ENCODE results near the gene SH3GLB2. TPM values are rescaled to one million over a fixed set of nuclear protein-coding genes. Genes with fewer than 3 reads are reported as not detected.

The SH3GLB2 gene
- total and polyA plus RNA-seq, 10 of the 15 experiments (the other 5 are each of a cell fraction or from before 2014, with no cell fraction given): 0.21 to 61.3 (median 30.8) TPM

- intact Hi-C loops (cut with micrococcal nuclease; ENCODE audit: unreplicated experiment): no loop called here
These were observed 9.6 kb upstream of the SH3GLB2 start for GRCh38 chr9:129037767-129038098.

More at GRCh38 chr9:129037767-129038098, 9.6 kb upstream of the SH3GLB2 start:
- CTCF ChIA-PET: interaction anchor here (0.7 to 1.8 kb wide), 5 partner anchors 8 to 587 kb away, joined by 3 to 5 read pairs (median 4); no protein-coding TSS in a partner anchor
- DNase-seq (ENCODE audit: low read depth, low spot score): no peak
- Histone ChIP-seq H3K9ac (ENCODE audit: control insufficient read depth, insufficient read depth, low read length) (peak overlapping the region; percentile 69), H3K79me2 (ENCODE audit: control insufficient read depth, insufficient read depth, low read length) (peaks cover 19% of the 10 kb centered on the region), H3K27me3 (replicated peaks in 1 of 2; ENCODE audit: control insufficient read depth in 2 of 2, insufficient read depth in 2 of 2, low read length in 1 of 2) (no peaks in the 10 kb centered on the region), H2AFZ (ENCODE audit: control insufficient read depth, low read depth, low read length) (no peak overlapping the region), H3K4me2 (ENCODE audit: control insufficient read depth, insufficient read depth) (peak overlapping the region; percentile 93), H3K4me1 (ENCODE audit: control insufficient read depth, insufficient read depth, low read length) (peaks cover 17% of the 10 kb centered on the region), H3K4me3 (peak overlapping the region; percentile 83), H3K9me3 (replicated peaks; ENCODE audit: control insufficient read depth, insufficient read depth, low read length) (no peaks in the 10 kb centered on the region), H4K20me1 (ENCODE audit: control insufficient read depth, insufficient read depth) (no peaks in the 10 kb centered on the region), H3K36me3 (ENCODE audit: control insufficient read depth in 2 of 2, insufficient read depth in 2 of 2, low read length in 1 of 2) (peaks cover 0 to 9% of the 10 kb centered on the region in 2 experiments; a peak in 3 of 4 replicates), H3K27ac (ENCODE audit: control insufficient read depth, insufficient read depth) (no peak overlapping the region)
- TF ChIP-seq BACH1 (IDR thresholded peaks at IDR 0.05; ENCODE audit: borderline replicate concordance) (no peak), BCL3 (IDR thresholded peaks at IDR 0.05; ENCODE audit: borderline replicate concordance, insufficient read depth, low read depth, low read length, poor library complexity, severe bottlenecking) (no peak), ETV6 (conservative IDR thresholded peaks at IDR 0.05 in 1 of 2, IDR thresholded peaks at IDR 0.05 in 1 of 2; ENCODE audit: borderline replicate concordance in 1 of 2, low read depth in 1 of 2) (no peak), MTA3 (IDR thresholded peaks at IDR 0.05; ENCODE audit: borderline replicate concordance, low read length) (no peak)
- POLR2A ChIA-PET: interaction anchor here (0.9 kb wide), 1 partner anchor 13 kb away, joined by 6 read pairs; no protein-coding TSS in a partner anchor
- ATAC-seq: no peak
- BruUV-seq (replicated peaks): no TSS peak
- 93% methylated on average over 6 of the region's 6 CpGs for WGBS (ENCODE audit: insufficient coverage, insufficient replicate concordance, low lambda C conversion rate, missing lambda C conversion rate)
- SMC1A ChIA-PET (ENCODE audit: uncharacterized antibody, unreplicated experiment): interaction anchor here (1.3 kb wide), 1 partner anchor 9 kb away, joined by 3 read pairs; no protein-coding TSS in a partner anchor
- in situ Hi-C loops (cut with MboI): no loop called here
- RAD21 ChIA-PET (ENCODE audit: unreplicated experiment): no interaction called here
- FAIRE-seq: no peak
